Subcutaneous abdominal adipose tissue (tissue), 5 donors: ENCODE data around the gene ZNF577.

Source experiments
- H3K27ac ChIP-seq: one replicate; pipeline ENCODE4 v1.7.0; 2013; ENCODE audit warnings: low read depth, mild to moderate bottlenecking, inconsistent platforms, low read length, moderate library complexity
- H3K27me3 ChIP-seq, 5 donors: one replicate each; pipeline ENCODE4 v1.7.0; 2013; ENCODE audit warnings: low read length in 5 of 5, inconsistent platforms in 1 of 5; ENCODE audit not compliant: control insufficient read depth in 5 of 5, insufficient read depth in 4 of 5
- H3K36me3 ChIP-seq, 5 donors: one replicate each; pipeline ENCODE4 v1.7.0; 2013; ENCODE audit warnings: low read length in 5 of 5; ENCODE audit not compliant: control insufficient read depth in 5 of 5, insufficient read depth in 5 of 5
- H3K4me1 ChIP-seq, 5 donors: one replicate each; pipeline ENCODE4 v1.7.0; 2013; ENCODE audit warnings: low read length in 5 of 5, mild to moderate bottlenecking in 3 of 5, moderate library complexity in 1 of 5; ENCODE audit not compliant: control insufficient read depth in 5 of 5, insufficient read depth in 5 of 5
- H3K4me3 ChIP-seq, 5 donors: one replicate each; pipeline ENCODE4 v1.7.0; 2013; ENCODE audit warnings: low read length in 5 of 5, low read depth in 1 of 5
- H3K9ac ChIP-seq, 5 donors: one replicate each; pipeline ENCODE4 v1.7.0; 2013; ENCODE audit warnings: low read length in 5 of 5, mild to moderate bottlenecking in 4 of 5, moderate library complexity in 3 of 5
- H3K9me3 ChIP-seq, 5 donors: one replicate each; pipeline ENCODE4 v1.7.0; 2013; ENCODE audit warnings: low read length in 5 of 5; ENCODE audit not compliant: control insufficient read depth in 5 of 5
- donor health status: healthy.
- donor health status: healthy.
- donor health status: healthy.
- donor health status: healthy.
- donor health status: healthy.

ZNF577 gene

GRCh38 chr19:51887522-51888498, at the start of gene ZNF577:
Gene ZNF577 (minus strand): TSS chr19:51887951. CDS start chr19:51880382, 7,569 bp downstream.
- peak within 1 kb of the TSS; percentile 19 for H3K27ac ChIP-seq
- H3K4me3 ChIP-seq = peak within 1 kb of the TSS; percentile 83 to 99 (median 94)
- H3K4me1 ChIP-seq = peaks cover 7 to 16% (median 14%) of the 10 kb centered on the region in 5 donors
- H3K9ac ChIP-seq = peak within 1 kb of the TSS; percentile 67 to 94 (median 88)
- no peaks in the 10 kb centered on the region for H3K27me3 ChIP-seq
- H3K9me3 ChIP-seq = peaks cover 34 to 59% (median 57%) of the 10 kb centered on the region in 5 donors
- H3K36me3 ChIP-seq = peaks cover 23 to 29% (median 24%) of the 10 kb centered on the region in 5 donors

- Histone ChIP-seq H3K4me3 (no peak overlapping the region), H3K4me1 (peaks cover 6 to 13% (median 10%) of the 10 kb centered on the region in 5 donors), H3K9me3 (peaks cover 14 to 42% (median 30%) of the 10 kb centered on the region in 5 donors), H3K27ac (no peak overlapping the region), H3K36me3 (peaks cover 32 to 69% (median 55%) of the 10 kb centered on the region in 5 donors), H3K9ac (no peak overlapping the region), H3K27me3 (no peaks in the 10 kb centered on the region)
Observed at GRCh38 chr19:51931921-51932320, 44.2 kb upstream of the ZNF577 start.

GRCh38 chr19:51927859-51928258, 40.1 kb upstream of the ZNF577 start:
- Histone ChIP-seq H3K9ac (peak overlapping the region; percentile 73 to 96 (median 93)), H3K4me3 (peak overlapping the region; percentile 92 to 100 (median 97)), H3K27me3 (no peaks in the 10 kb centered on the region), H3K4me1 (peaks cover 6 to 20% (median 17%) of the 10 kb centered on the region in 5 donors), H3K9me3 (peaks cover 5 to 29% (median 12%) of the 10 kb centered on the region in 5 donors), H3K27ac (peak overlapping the region; percentile 76), H3K36me3 (peaks cover 10 to 32% (median 23%) of the 10 kb centered on the region in 5 donors)

- Histone ChIP-seq H3K27ac (peak within 1 kb of the TSS; percentile 76), H3K9ac (peak within 1 kb of the TSS; percentile 73 to 96 (median 93)), H3K27me3 (no peaks in the 10 kb centered on the region), H3K36me3 (peaks cover 9 to 24% (median 20%) of the 10 kb centered on the region in 5 donors), H3K9me3 (peaks cover 12 to 29% (median 17%) of the 10 kb centered on the region in 5 donors), H3K4me3 (peak within 1 kb of the TSS; percentile 92 to 100 (median 97)), H3K4me1 (peaks cover 6 to 20% (median 17%) of the 10 kb centered on the region in 5 donors)
Observed at GRCh38 chr19:51926784-51927741, 39.3 kb upstream of the ZNF577 start, which contains the start of gene ZNF613. Gene ZNF613 (plus strand): TSS chr19:51927472. CDS start chr19:51936221, 8,749 bp downstream.

- H3K27ac ChIP-seq = peak overlapping the region; percentile 76
- H3K4me3 ChIP-seq = peak overlapping the region; percentile 92 to 100 (median 97)
- peaks cover 6 to 20% (median 17%) of the 10 kb centered on the region in 5 donors for H3K4me1 ChIP-seq
- H3K9ac ChIP-seq = peak overlapping the region; percentile 73 to 96 (median 93)
- peaks cover 8 to 17% (median 14%) of the 10 kb centered on the region in 5 donors for H3K36me3 ChIP-seq
- H3K9me3 ChIP-seq = peaks cover 18 to 33% (median 23%) of the 10 kb centered on the region in 5 donors
- H3K27me3 ChIP-seq = no peaks in the 10 kb centered on the region
Observed at GRCh38 chr19:51926426-51926783, 38.7 kb upstream of the ZNF577 start.

GRCh38 chr19:51921949-51922348, 34.2 kb upstream of the ZNF577 start:
- H3K9me3 ChIP-seq = peaks cover 39 to 77% (median 55%) of the 10 kb centered on the region in 5 donors
- H3K4me1 ChIP-seq = peaks cover 0 to 8% (median 6%) of the 10 kb centered on the region in 5 donors
- no peak overlapping the region for H3K27ac ChIP-seq
- no peak overlapping the region for H3K9ac ChIP-seq
- H3K4me3 ChIP-seq = peak overlapping the region; percentile 25 to 61 (median 36)
- H3K36me3 ChIP-seq = no peaks in the 10 kb centered on the region
- H3K27me3 ChIP-seq = no peaks in the 10 kb centered on the region

GRCh38 chr19:51919606-51920005, 31.9 kb upstream of the ZNF577 start:
- H3K4me1 ChIP-seq = peaks cover 0 to 3% (median 0%) of the 10 kb centered on the region in 5 donors
- H3K36me3 ChIP-seq = no peaks in the 10 kb centered on the region
- peaks cover 60 to 92% (median 78%) of the 10 kb centered on the region in 5 donors for H3K9me3 ChIP-seq
- H3K9ac ChIP-seq = no peak overlapping the region
- H3K4me3 ChIP-seq = peak overlapping the region in 4 of 5 donors; percentile 8 to 28 (median 17)
- no peak overlapping the region for H3K27ac ChIP-seq
- no peaks in the 10 kb centered on the region for H3K27me3 ChIP-seq

GRCh38 chr19:51916167-51916566, 28.4 kb upstream of the ZNF577 start:
- Histone ChIP-seq H3K27ac (no peak overlapping the region), H3K9ac (no peak overlapping the region), H3K36me3 (no peaks in the 10 kb centered on the region), H3K9me3 (peaks cover 55 to 88% (median 71%) of the 10 kb centered on the region in 5 donors), H3K27me3 (no peaks in the 10 kb centered on the region), H3K4me1 (peaks cover 0 to 3% (median 0%) of the 10 kb centered on the region in 5 donors), H3K4me3 (peak overlapping the region in 1 of 5 donors; percentile 14)

GRCh38 chr19:51915324-51915867, 27.6 kb upstream of the ZNF577 start:
- no peak overlapping the region for H3K27ac ChIP-seq
- H3K36me3 ChIP-seq = no peaks in the 10 kb centered on the region
- peaks cover 48 to 85% (median 63%) of the 10 kb centered on the region in 5 donors for H3K9me3 ChIP-seq
- H3K27me3 ChIP-seq = no peaks in the 10 kb centered on the region
- peaks cover 0 to 3% (median 0%) of the 10 kb centered on the region in 5 donors for H3K4me1 ChIP-seq
- H3K9ac ChIP-seq = no peak overlapping the region
- H3K4me3 ChIP-seq = peak overlapping the region in 2 of 5 donors; percentile 6 to 43
